Measurements from ENCODE around the gene TBCD.
A peak's percentile ranks its signal among the peaks of the same experiment; 100 is the strongest.

Gene TBCD

GRCh38 chr17:82909322-82909904, 157.5 kb downstream of the TBCD start:
- no peak for DNase-seq

GRCh38 chr17:82910041-82910481, 158.2 kb downstream of the TBCD start:
- no peak for DNase-seq

GRCh38 chr17:82910770-82911169, 158.9 kb downstream of the TBCD start:
- DNase-seq: no peak

GRCh38 chr17:82911822-82912221, 160.0 kb downstream of the TBCD start:
- DNase-seq: no peak

GRCh38 chr17:82912484-82913089, 160.7 kb downstream of the TBCD start:
- no peak for DNase-seq

- peak; percentile 38 for DNase-seq
Measured at GRCh38 chr17:82913304-82914043, 161.6 kb downstream of the TBCD start.

GRCh38 chr17:82914375-82914774, 162.5 kb downstream of the TBCD start:
- DNase-seq: peak; percentile 21

- no peak for DNase-seq
Measured at GRCh38 chr17:82915010-82915756, 163.3 kb downstream of the TBCD start.

GRCh38 chr17:82915757-82916027, 163.8 kb downstream of the TBCD start:
- no peak for DNase-seq

GRCh38 chr17:82917699-82918345, 166.0 kb downstream of the TBCD start:
- DNase-seq: no peak

GRCh38 chr17:82918508-82918907, 166.6 kb downstream of the TBCD start:
- no peak for DNase-seq

- DNase-seq: no peak
Measured at GRCh38 chr17:82920150-82920549, 168.3 kb downstream of the TBCD start.

- no peak for DNase-seq
Measured at GRCh38 chr17:82920715-82921114, 168.8 kb downstream of the TBCD start.

GRCh38 chr17:82921426-82921825, 169.6 kb downstream of the TBCD start:
- DNase-seq: no peak

GRCh38 chr17:82922646-82923045, 170.8 kb downstream of the TBCD start:
- no peak for DNase-seq

- DNase-seq: peak; percentile 43
Measured at GRCh38 chr17:82923366-82924113, 171.7 kb downstream of the TBCD start.

- DNase-seq: no peak
Measured at GRCh38 chr17:82924214-82924613, 172.3 kb downstream of the TBCD start.

- no peak for DNase-seq
Measured at GRCh38 chr17:82924812-82925211, 172.9 kb downstream of the TBCD start.

- no peak for DNase-seq
Measured at GRCh38 chr17:82925336-82925735, 173.5 kb downstream of the TBCD start.

GRCh38 chr17:82926081-82926480, 174.2 kb downstream of the TBCD start:
- DNase-seq: no peak

- no peak for DNase-seq
Measured at GRCh38 chr17:82926716-82927115, 174.9 kb downstream of the TBCD start.

- DNase-seq: no peak
Measured at GRCh38 chr17:82927311-82927660, 175.4 kb downstream of the TBCD start.
